ENCODE results near the gene MPPED2.

Gene MPPED2

DNA sequence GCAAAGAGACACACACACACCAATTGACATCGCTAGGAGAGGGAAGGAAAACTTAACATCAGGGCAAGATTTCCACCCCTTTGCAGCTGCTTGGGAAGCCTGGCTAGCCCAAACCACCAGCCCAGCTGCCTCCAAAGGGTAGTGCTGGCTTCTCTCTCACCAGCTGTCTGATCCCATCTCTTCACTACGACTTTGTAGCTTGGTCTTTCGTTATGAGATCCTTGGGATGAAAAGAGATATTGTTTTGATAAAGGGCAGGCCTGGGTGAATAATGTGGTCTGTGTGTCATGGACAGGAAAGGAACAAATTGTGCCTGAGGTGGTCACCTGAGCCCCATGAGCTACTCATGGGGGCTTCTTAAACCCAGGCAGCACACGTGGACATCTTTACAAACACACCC, 161.3 kb downstream of the MPPED2 start:
- H3K36me3 Mint-ChIP-seq (ENCODE audit: low read depth), result no peaks in the 10 kb centered on the region
- TF ChIP-seq, protein P1, sequence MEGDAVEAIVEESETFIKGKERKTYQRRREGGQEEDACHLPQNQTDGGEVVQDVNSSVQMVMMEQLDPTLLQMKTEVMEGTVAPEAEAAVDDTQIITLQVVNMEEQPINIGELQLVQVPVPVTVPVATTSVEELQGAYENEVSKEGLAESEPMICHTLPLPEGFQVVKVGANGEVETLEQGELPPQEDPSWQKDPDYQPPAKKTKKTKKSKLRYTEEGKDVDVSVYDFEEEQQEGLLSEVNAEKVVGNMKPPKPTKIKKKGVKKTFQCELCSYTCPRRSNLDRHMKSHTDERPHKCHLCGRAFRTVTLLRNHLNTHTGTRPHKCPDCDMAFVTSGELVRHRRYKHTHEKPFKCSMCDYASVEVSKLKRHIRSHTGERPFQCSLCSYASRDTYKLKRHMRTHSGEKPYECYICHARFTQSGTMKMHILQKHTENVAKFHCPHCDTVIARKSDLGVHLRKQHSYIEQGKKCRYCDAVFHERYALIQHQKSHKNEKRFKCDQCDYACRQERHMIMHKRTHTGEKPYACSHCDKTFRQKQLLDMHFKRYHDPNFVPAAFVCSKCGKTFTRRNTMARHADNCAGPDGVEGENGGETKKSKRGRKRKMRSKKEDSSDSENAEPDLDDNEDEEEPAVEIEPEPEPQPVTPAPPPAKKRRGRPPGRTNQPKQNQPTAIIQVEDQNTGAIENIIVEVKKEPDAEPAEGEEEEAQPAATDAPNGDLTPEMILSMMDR (IDR thresholded peaks at IDR 0.05), result no peak

DNA sequence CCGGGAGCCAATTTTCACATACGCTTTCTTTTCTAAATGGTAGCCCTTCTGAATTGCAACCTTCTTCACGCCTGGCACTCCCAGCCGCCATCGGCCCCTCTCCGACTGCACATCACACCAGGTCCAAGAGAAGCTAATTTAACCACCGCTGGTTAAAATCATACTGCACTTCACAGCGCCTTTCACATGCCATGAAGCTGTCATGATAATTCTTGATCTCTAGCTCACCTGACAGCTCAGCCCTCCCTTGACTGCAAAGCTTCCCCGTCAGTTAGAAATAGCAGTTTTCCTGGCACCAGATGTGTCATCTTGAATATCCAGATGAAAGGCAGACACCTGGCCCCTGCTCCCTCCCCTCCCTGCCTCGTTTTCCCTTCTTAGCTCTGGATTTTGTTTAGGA, 161.8 kb downstream of the MPPED2 start:
- no peak for DNase-seq
- H3K4me3 Mint-ChIP-seq, result no peak overlapping the region
- TF ChIP-seq, protein P1 (IDR thresholded peaks at IDR 0.05), result no peak
- H3K27ac Mint-ChIP-seq, result no peak overlapping the region
- H3K36me3 Mint-ChIP-seq (ENCODE audit: low read depth), result no peaks in the 10 kb centered on the region
- H3K4me1 Mint-ChIP-seq, result peaks cover 73% of the 10 kb centered on the region
- peaks cover 21% of the 10 kb centered on the region for H3K27me3 Mint-ChIP-seq (ENCODE audit: low read depth, poor library complexity)
- no peaks in the 10 kb centered on the region for H3K9me3 Mint-ChIP-seq

More for the DNA sequence above, 161.3 kb downstream of the MPPED2 start:
- H3K27ac Mint-ChIP-seq, result no peak overlapping the region
- peaks cover 19% of the 10 kb centered on the region for H3K27me3 Mint-ChIP-seq (ENCODE audit: low read depth, poor library complexity)
- DNase-seq, result no peak
- no peak overlapping the region for H3K4me3 Mint-ChIP-seq
- no peaks in the 10 kb centered on the region for H3K9me3 Mint-ChIP-seq
- H3K4me1 Mint-ChIP-seq, result peaks cover 77% of the 10 kb centered on the region

DNA sequence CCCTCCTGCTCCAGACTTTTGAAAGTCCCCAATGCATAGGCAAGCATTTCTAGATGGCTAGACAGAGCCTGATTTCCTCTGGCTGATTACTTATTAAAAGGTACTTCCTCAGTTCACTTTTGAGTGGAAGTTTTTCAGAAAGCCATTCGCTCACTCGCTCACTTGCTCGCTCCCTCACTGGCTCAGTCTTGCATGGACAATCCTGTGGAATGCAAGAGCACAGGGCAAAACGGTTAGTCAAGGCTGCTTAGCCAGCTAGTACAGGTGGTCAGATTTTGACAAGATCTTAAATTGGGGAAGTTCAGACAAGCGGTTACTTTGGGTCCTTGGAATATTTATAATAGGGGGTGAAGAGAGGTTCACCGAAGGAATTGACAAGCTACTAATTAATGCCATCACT, 162.3 kb downstream of the MPPED2 start:
- peak overlapping the region; percentile 4 for H3K27ac Mint-ChIP-seq
- no peaks in the 10 kb centered on the region for H3K9me3 Mint-ChIP-seq
- peaks cover 70% of the 10 kb centered on the region for H3K4me1 Mint-ChIP-seq
- TF ChIP-seq, protein P1 (IDR thresholded peaks at IDR 0.05), result no peak
- H3K27me3 Mint-ChIP-seq (ENCODE audit: low read depth, poor library complexity), result peaks cover 24% of the 10 kb centered on the region
- peak overlapping the region; percentile 17 for H3K4me3 Mint-ChIP-seq
- H3K36me3 Mint-ChIP-seq (ENCODE audit: low read depth), result no peaks in the 10 kb centered on the region
- peak; percentile 51 for DNase-seq

DNA sequence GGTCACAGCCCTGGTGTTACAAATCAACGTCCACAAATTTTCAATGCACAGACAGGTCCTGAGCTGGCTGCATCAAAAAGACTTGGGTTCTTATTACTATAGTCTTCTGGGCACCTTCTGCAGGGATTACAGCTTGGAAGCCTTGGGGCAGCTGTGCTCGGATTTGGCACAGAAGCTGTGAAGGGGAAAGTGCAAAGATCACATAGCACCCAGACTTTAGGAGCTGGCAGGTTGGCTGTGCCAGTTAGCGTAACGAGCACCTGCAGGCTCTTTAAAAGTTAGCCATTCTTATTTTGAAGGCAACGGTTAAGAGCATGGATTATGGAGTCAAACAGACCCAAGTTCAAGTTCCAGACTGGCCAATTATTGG, 162.9 kb downstream of the MPPED2 start:
- H3K27ac Mint-ChIP-seq, result no peak overlapping the region

DNA sequence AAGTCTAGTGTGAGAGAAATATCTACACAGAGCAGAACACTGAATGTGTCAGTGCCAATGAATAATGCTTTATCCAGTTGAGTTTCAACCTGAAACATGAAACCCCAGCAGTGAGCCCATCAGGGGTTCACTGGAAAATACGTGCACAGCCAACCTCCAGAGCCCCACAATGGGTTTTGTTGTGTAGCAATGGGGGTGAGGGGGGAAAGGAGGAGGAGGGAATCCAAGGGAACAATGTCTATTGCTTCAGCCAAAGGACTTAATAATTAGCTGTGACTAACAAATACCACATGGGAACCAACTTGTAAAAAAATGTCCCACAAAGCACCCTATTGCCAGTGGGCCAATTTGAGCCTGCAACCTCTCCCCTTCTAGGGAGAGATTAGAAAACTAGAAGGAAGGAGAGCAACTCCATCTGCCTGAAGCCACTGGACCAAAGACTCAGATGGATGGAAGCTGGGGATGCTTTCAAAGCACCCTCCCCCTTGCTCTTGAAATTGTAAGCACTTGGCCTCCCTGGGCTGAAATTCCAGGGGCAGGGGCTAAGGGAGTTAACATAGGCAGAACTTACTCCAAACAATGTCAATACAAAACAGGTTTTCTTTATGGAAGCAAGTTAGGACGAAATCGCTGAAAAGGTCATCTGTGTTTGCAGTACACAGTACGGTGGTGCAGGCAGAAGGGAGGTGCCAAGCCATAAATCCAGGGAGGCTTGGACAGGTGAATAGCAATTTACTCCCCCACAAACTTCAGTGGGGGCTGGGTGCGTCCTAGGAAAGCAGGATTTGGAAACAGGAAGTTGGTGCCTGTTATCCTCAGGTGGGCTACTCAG, 163.5 kb downstream of the MPPED2 start:
- no peaks in the 10 kb centered on the region for H3K36me3 Mint-ChIP-seq (ENCODE audit: low read depth)
- peak overlapping the region; percentile 80 for H3K27ac Mint-ChIP-seq
- TF ChIP-seq, protein P1 (IDR thresholded peaks at IDR 0.05), result no peak
- H3K4me3 Mint-ChIP-seq, result peak overlapping the region; percentile 62
- peaks cover 28% of the 10 kb centered on the region for H3K27me3 Mint-ChIP-seq (ENCODE audit: low read depth, poor library complexity)
- DNase-seq, result peak; percentile 53
- no peaks in the 10 kb centered on the region for H3K9me3 Mint-ChIP-seq
- peaks cover 81% of the 10 kb centered on the region for H3K4me1 Mint-ChIP-seq

More for the DNA sequence above, 162.9 kb downstream of the MPPED2 start:
- H3K27me3 Mint-ChIP-seq (ENCODE audit: low read depth, poor library complexity), result peaks cover 28% of the 10 kb centered on the region
- DNase-seq, result no peak
- H3K4me3 Mint-ChIP-seq, result peak overlapping the region; percentile 6
- H3K9me3 Mint-ChIP-seq, result no peaks in the 10 kb centered on the region
- TF ChIP-seq, protein P1 (IDR thresholded peaks at IDR 0.05), result no peak
- H3K4me1 Mint-ChIP-seq, result peaks cover 75% of the 10 kb centered on the region
- no peaks in the 10 kb centered on the region for H3K36me3 Mint-ChIP-seq (ENCODE audit: low read depth)
